ENCODE data around the gene USP24. TPM values are rescaled to one million over a fixed set of nuclear protein-coding genes. Genes with fewer than 3 reads are reported as not detected.

The USP24 gene
- total RNA-seq, 1 donor = 44.0 TPM

DNA sequence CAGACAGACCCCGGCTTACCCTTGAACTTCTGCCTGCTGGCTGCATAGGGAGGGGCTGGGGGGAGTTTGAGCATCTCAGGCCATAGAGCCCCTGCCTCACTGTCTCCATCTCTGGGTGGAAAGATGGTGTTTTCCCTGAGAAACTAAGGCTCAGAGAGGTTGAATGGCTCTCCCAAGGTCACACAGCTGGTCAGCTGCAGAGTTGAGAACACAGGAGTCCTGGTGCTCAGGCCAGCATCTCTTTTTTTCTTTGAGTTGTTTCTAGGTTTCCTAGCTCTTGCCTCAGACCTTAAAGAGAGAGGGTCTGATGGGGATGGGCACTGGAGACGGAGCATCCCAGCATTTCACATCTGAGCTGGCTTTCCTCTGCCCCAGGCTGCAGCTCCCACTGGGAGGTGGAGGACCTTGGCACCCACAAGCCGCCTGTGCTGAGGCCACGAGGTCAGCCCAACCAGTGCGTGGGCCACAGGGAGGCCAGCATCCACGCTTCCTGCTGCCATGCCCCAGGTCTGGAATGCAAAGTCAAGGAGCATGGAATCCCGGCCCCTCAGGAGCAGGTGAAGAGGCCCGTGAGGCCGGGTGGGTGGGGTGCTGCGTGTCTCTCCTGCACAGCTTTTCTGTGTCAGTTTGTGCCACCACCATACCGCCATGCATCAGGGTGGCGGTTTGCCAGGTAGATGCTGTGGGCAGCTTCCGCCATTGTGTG lies 154.0 kb downstream of the USP24 start:
- H3K4me3 ChIP-seq (ENCODE audit: low read depth, low read length) = no peak overlapping the region
- TF ChIP-seq CTCF (IDR thresholded peaks at IDR 0.05; ENCODE audit: insufficient read depth, low read depth, low read length) = no peak
- no peak for DNase-seq (ENCODE audit: low read depth)

DNA sequence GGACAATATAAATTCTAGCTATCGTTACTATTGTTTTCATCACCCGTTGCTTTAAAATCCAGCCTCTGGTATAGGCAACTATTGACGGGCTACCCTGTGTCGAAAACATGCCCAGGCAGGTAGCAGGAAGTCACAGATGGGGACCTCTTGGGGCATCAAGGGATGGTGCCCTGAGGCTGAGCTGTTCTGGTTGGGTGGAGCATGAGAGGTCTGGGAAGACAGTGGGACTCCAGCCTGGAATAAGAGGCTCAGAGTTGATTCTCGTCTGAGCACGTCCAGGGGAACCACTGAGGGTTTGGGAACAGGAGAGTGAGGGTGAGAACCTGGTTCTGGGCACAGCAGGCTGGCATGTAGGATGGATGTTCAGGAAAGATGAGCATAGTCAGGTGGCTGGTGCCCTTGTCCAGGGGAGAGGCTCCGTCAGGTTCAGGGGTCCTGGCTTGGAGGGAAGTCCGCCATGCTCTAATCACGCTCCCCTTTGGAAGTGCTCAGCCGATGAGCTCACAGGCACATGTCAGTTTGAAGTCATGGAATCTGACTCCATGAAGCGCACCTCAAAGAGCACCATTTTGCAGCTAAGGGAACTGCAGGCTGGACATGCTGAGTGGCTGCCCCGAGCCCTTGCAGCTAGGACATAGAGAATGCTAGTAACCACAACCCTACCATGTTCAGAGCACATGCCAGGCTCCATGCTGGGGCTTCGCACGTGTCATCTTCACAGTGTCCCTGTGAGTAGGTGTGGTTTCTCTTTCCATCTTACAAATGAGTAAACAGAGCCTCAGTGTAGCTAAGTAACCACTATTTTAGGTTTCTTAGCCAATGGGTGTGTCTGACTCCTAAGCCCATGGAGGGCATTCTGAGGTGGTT lies 154.8 kb downstream of the USP24 start:
- no peak for DNase-seq (ENCODE audit: low read depth)
- no peak for TF ChIP-seq CTCF (IDR thresholded peaks at IDR 0.05; ENCODE audit: insufficient read depth, low read depth, low read length)
- no peak overlapping the region for H3K4me3 ChIP-seq (ENCODE audit: low read depth, low read length)

- DNase-seq (ENCODE audit: low read depth) = no peak
- no peak for TF ChIP-seq CTCF (IDR thresholded peaks at IDR 0.05; ENCODE audit: insufficient read depth, low read depth, low read length)
These were observed 155.6 kb downstream of the USP24 start for GRCh38 chr1:55059302-55060132.

DNA sequence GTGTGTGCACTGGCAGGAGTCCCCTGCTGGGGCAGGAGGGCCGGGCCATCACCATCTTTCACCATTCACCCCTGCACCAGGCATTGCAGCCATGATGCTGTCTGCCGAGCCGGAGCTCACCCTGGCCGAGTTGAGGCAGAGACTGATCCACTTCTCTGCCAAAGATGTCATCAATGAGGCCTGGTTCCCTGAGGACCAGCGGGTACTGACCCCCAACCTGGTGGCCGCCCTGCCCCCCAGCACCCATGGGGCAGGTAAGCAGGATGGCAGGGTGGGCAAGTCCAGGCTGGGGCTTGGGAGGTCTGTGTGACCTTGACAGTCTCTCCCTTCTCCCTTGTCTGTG lies 157.2 kb downstream of the USP24 start:
- no peak for DNase-seq (ENCODE audit: low read depth)
- no peak overlapping the region for H3K4me3 ChIP-seq (ENCODE audit: low read depth, low read length)
- TF ChIP-seq CTCF (IDR thresholded peaks at IDR 0.05; ENCODE audit: insufficient read depth, low read depth, low read length) = no peak

More at GRCh38 chr1:55059302-55060132, 155.6 kb downstream of the USP24 start:
- H3K4me3 ChIP-seq (ENCODE audit: low read depth, low read length) = no peak overlapping the region

GRCh38 chr1:55057270-55057955 lies 157.8 kb downstream of the USP24 start:
- no peak overlapping the region for H3K4me3 ChIP-seq (ENCODE audit: low read depth, low read length)
- no peak for DNase-seq (ENCODE audit: low read depth)
- no peak for TF ChIP-seq CTCF (IDR thresholded peaks at IDR 0.05; ENCODE audit: insufficient read depth, low read depth, low read length)

GRCh38 chr1:55056632-55056992 lies 158.6 kb downstream of the USP24 start:
- TF ChIP-seq CTCF (IDR thresholded peaks at IDR 0.05; ENCODE audit: insufficient read depth, low read depth, low read length) = no peak
- DNase-seq (ENCODE audit: low read depth) = no peak
- no peak overlapping the region for H3K4me3 ChIP-seq (ENCODE audit: low read depth, low read length)
